Measurements from ENCODE around the gene SFT2D1.

DNA sequence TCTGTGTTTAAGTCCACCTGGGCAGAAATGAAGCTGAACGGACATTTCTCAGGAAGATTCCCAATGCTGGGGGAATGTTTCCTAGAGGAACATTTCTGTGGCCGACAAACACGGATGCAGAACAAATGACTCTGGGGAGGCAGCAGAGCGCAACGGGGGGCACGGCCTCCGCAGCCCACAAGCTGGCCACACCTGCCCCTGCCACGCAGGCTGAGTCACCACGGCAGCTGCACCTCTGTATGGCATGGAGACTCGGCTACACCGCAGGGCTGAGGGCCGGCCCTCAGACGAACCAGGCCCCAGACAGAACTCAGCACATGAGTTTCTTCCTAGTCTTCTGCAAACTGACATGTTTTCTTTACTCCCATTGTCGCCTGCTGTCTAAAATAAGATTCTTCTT, 24.1 kb downstream of the SFT2D1 start:
- TF ChIP-seq, protein P1, sequence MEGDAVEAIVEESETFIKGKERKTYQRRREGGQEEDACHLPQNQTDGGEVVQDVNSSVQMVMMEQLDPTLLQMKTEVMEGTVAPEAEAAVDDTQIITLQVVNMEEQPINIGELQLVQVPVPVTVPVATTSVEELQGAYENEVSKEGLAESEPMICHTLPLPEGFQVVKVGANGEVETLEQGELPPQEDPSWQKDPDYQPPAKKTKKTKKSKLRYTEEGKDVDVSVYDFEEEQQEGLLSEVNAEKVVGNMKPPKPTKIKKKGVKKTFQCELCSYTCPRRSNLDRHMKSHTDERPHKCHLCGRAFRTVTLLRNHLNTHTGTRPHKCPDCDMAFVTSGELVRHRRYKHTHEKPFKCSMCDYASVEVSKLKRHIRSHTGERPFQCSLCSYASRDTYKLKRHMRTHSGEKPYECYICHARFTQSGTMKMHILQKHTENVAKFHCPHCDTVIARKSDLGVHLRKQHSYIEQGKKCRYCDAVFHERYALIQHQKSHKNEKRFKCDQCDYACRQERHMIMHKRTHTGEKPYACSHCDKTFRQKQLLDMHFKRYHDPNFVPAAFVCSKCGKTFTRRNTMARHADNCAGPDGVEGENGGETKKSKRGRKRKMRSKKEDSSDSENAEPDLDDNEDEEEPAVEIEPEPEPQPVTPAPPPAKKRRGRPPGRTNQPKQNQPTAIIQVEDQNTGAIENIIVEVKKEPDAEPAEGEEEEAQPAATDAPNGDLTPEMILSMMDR (IDR thresholded peaks at IDR 0.05) = no peak
- TF ChIP-seq POLR2A (IDR thresholded peaks at IDR 0.05) = no peak
- TF ChIP-seq EP300 (IDR thresholded peaks at IDR 0.05) = no peak

Data from stomach (tissue), 4 donors.